A673 (cell line): ENCODE measurements around the gene PTGDS. TPM values are rescaled to one million over a fixed set of nuclear protein-coding genes. Genes with fewer than 3 reads are reported as not detected.

Experiments
- BruUV-seq: library from RNA; stranded (reverse); fragments of 400-500 nt; replicated peaks from 2 replicates; lab custom pipeline; 2021; lab: Mats Ljungman, UMichigan
- CTCF ChIA-PET: fragments of 300-600 bp; sonication (Branson Sonifier 250); formaldehyde crosslinking; loops from one replicate; lab custom pipeline; 2022; ENCODE audit warnings: antibody characterized with exemption; lab: Charles Lee
- POLR2A ChIA-PET: fragments of 300-600 bp; sonication (Branson Sonifier 250); formaldehyde crosslinking; loops from one replicate; lab custom pipeline; 2022; ENCODE audit warnings: antibody characterized with exemption; ENCODE audit not compliant: low non-redundant PET; lab: Charles Lee
- DNase-seq: peaks from one replicate; pipeline ENCODE4 v3.0.0-alpha.2; 2015; ENCODE audit warnings: low spot score
- H3K27ac ChIP-seq: fragments of 200-600 bp; sonication (generic); 2 replicates; pipeline ENCODE4 v1.5.1; 2016; ENCODE audit warnings: mixed run types, low read depth, mild to moderate bottlenecking, mixed read lengths, antibody characterized with exemption, low read length; ENCODE audit not compliant: poor library complexity, severe bottlenecking
- H3K27me3 ChIP-seq: fragments of 200-600 bp; sonication (generic); replicated peaks from 2 replicates; pipeline ENCODE4 v1.6.1; 2017; ENCODE audit warnings: mixed run types, low read depth, mild to moderate bottlenecking, mixed read lengths, antibody characterized with exemption, low read length; ENCODE audit not compliant: insufficient read depth, poor library complexity
- H3K36me3 ChIP-seq: fragments of 200-600 bp; sonication (generic); 2 replicates; pipeline ENCODE4 v1.6.1; 2016; ENCODE audit warnings: mixed run types, mild to moderate bottlenecking, mixed read lengths, antibody characterized with exemption, low read length; ENCODE audit not compliant: insufficient read depth, poor library complexity, severe bottlenecking
- H3K4me1 ChIP-seq: fragments of 200-600 bp; sonication (generic); 2 replicates; pipeline ENCODE4 v1.6.1; 2017; ENCODE audit warnings: mixed run types, mild to moderate bottlenecking, mixed read lengths, antibody characterized with exemption, low read length; ENCODE audit not compliant: insufficient read depth, poor library complexity, severe bottlenecking
- H3K4me3 ChIP-seq: fragments of 200-600 bp; sonication (generic); 2 replicates; pipeline ENCODE4 v1.5.1; 2016; ENCODE audit warnings: low read depth, mixed run types, mild to moderate bottlenecking, mixed read lengths, low read length; ENCODE audit not compliant: poor library complexity, severe bottlenecking
- H3K9me3 ChIP-seq: fragments of 200-600 bp; sonication (generic); 2 replicates; pipeline ENCODE4 v1.6.1; 2016; ENCODE audit warnings: mixed run types, low read depth, mild to moderate bottlenecking, mixed read lengths, antibody characterized with exemption, low read length; ENCODE audit not compliant: poor library complexity, severe bottlenecking
- EZH2 ChIP-seq: fragments of 200-600 bp; sonication (generic); IDR thresholded peaks from 2 replicates; pipeline ENCODE4 v1.6.1; 2017; ENCODE audit warnings: borderline replicate concordance, low read depth, mild to moderate bottlenecking, mixed read lengths, antibody characterized with exemption, low read length; ENCODE audit not compliant: poor library complexity, severe bottlenecking
- intact Hi-C: fragments of 100-400 bp; cut with micrococcal nuclease; formaldehyde crosslinking; loops from one replicate; pipeline ENCODE4 v1.10.0; 2022; ENCODE audit not compliant: unreplicated experiment
- total RNA-seq: library from RNA; stranded (reverse); gene quantifications from 2 replicates; pipeline ENCODE4 v1.2.3, GENCODE V29; 2021
- TF ChIP-seq, protein P1 (sequence below): fragments of 300-800, 200-600 bp; sonication (generic); conservative IDR thresholded peaks from 2 replicates; pipeline ENCODE4 v1.5.1; 2017; ENCODE audit warnings: low read depth, mild to moderate bottlenecking, antibody characterized with exemption, low read length, moderate library complexity, mixed read lengths

The PTGDS gene
- total RNA-seq, 1 experiment from 2014 or later: not detected

- no peaks in the 10 kb centered on the region for H3K36me3 ChIP-seq
- DNase-seq: no peak
- H3K27me3 ChIP-seq: no peaks in the 10 kb centered on the region
- BruUV-seq: no TSS peak
- H3K9me3 ChIP-seq: no peaks in the 10 kb centered on the region
- no peak overlapping the region for H3K4me3 ChIP-seq
- H3K27ac ChIP-seq: no peak overlapping the region
- TF ChIP-seq EZH2: no peak
- TF ChIP-seq, protein P1, sequence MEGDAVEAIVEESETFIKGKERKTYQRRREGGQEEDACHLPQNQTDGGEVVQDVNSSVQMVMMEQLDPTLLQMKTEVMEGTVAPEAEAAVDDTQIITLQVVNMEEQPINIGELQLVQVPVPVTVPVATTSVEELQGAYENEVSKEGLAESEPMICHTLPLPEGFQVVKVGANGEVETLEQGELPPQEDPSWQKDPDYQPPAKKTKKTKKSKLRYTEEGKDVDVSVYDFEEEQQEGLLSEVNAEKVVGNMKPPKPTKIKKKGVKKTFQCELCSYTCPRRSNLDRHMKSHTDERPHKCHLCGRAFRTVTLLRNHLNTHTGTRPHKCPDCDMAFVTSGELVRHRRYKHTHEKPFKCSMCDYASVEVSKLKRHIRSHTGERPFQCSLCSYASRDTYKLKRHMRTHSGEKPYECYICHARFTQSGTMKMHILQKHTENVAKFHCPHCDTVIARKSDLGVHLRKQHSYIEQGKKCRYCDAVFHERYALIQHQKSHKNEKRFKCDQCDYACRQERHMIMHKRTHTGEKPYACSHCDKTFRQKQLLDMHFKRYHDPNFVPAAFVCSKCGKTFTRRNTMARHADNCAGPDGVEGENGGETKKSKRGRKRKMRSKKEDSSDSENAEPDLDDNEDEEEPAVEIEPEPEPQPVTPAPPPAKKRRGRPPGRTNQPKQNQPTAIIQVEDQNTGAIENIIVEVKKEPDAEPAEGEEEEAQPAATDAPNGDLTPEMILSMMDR: no peak
- ChIA-PET POLR2A (interaction anchor here (0.7 kb wide), 1 partner anchor 14 kb away, joined by 5 read pairs; no protein-coding TSS in a partner anchor), CTCF (no interaction called here)
- intact Hi-C loops: no loop called here
- H3K4me1 ChIP-seq: no peaks in the 10 kb centered on the region
Observed at GRCh38 chr9:136955943-136956335, 21.4 kb upstream of the PTGDS start.

- H3K27me3 ChIP-seq: no peaks in the 10 kb centered on the region
- no peak overlapping the region for H3K4me3 ChIP-seq
- no TSS peak for BruUV-seq
- ChIA-PET CTCF (no interaction called here), POLR2A (interaction anchor here (0.7 kb wide), 1 partner anchor 13 kb away, joined by 5 read pairs; no protein-coding TSS in a partner anchor)
- TF ChIP-seq, protein P1: no peak
- no peak for TF ChIP-seq EZH2
- no peaks in the 10 kb centered on the region for H3K9me3 ChIP-seq
- DNase-seq: no peak
- intact Hi-C loops: no loop called here
- no peaks in the 10 kb centered on the region for H3K4me1 ChIP-seq
- H3K27ac ChIP-seq: no peak overlapping the region
- H3K36me3 ChIP-seq: no peaks in the 10 kb centered on the region
Observed at GRCh38 chr9:136956604-136957003, 20.7 kb upstream of the PTGDS start.

GRCh38 chr9:136957461-136957860, 19.8 kb upstream of the PTGDS start:
- H3K36me3 ChIP-seq: no peaks in the 10 kb centered on the region
- no peaks in the 10 kb centered on the region for H3K4me1 ChIP-seq
- no TSS peak for BruUV-seq
- POLR2A ChIA-PET: no interaction called here
- no peak for DNase-seq
- TF ChIP-seq EZH2: no peak
- TF ChIP-seq, protein P1: no peak
- CTCF ChIA-PET: no interaction called here
- H3K27ac ChIP-seq: no peak overlapping the region
- intact Hi-C loops: no loop called here
- no peaks in the 10 kb centered on the region for H3K27me3 ChIP-seq
- H3K9me3 ChIP-seq: no peaks in the 10 kb centered on the region
- no peak overlapping the region for H3K4me3 ChIP-seq
